Tibial nerve (tissue), 4 donors: ENCODE results near the gene DESI1.

Experiments used
- EP300 ChIP-seq, 2 donors: sonication (generic); formaldehyde crosslinking; IDR thresholded peaks; one replicate each; pipeline ENCODE4 v1.6.1; 2017; ENCODE audit warnings: antibody characterized with exemption in 2 of 2, mild to moderate bottlenecking in 1 of 2
- POLR2A ChIP-seq, 2 donors: fragments of 450-650 bp; IDR thresholded peaks; one replicate each; pipeline ENCODE4 v1.6.1; 2017; ENCODE audit warnings: antibody characterized with exemption in 2 of 2, mild to moderate bottlenecking in 2 of 2, moderate library complexity in 2 of 2
- TF ChIP-seq, protein P1 (sequence below), 5 experiments: fragments of 200-600 bp in 3 of 5; fragments of 450-650 bp in 2 of 5; sonication (generic) in 3 of 5; IDR thresholded peaks; one replicate each; pipeline ENCODE4 v1.5.1; 2016 to 2019; ENCODE audit warnings: antibody characterized with exemption in 5 of 5, mild to moderate bottlenecking in 3 of 5, moderate library complexity in 2 of 5

DNA sequence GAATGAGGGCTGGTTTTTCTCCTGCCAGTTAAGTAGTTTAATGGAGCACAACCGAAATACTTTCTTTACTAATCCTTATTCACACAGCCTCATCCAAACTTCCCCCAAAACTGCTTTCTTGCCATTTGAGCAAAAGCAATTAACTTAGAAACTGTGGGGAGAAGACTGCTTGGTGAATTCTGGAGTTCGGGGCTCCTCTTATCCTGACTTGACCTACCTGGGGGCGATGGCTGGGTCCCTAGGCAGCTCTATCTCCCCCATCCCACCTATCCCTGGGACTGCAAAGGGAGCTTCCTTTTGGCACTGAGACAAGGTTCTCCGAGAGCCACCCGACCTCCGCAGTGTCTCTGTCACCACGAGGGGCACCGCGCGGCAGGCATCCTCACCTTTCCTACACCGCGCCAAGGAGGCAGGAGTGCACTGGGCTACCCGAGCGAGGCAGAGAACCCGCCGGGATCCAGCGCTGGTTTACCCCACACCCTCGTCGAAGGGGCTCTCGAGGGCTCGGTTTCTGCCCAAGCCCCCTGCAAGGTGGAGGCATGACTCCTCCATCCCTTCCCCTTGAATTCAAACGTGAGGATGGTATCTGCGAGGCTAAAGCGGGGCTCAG, 759 bp downstream of the DESI1 start:
- TF ChIP-seq POLR2A (IDR thresholded peaks at IDR 0.05) (no peak), EP300 (IDR thresholded peaks at IDR 0.05) (no peak)
- TF ChIP-seq, protein P1, sequence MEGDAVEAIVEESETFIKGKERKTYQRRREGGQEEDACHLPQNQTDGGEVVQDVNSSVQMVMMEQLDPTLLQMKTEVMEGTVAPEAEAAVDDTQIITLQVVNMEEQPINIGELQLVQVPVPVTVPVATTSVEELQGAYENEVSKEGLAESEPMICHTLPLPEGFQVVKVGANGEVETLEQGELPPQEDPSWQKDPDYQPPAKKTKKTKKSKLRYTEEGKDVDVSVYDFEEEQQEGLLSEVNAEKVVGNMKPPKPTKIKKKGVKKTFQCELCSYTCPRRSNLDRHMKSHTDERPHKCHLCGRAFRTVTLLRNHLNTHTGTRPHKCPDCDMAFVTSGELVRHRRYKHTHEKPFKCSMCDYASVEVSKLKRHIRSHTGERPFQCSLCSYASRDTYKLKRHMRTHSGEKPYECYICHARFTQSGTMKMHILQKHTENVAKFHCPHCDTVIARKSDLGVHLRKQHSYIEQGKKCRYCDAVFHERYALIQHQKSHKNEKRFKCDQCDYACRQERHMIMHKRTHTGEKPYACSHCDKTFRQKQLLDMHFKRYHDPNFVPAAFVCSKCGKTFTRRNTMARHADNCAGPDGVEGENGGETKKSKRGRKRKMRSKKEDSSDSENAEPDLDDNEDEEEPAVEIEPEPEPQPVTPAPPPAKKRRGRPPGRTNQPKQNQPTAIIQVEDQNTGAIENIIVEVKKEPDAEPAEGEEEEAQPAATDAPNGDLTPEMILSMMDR (IDR thresholded peaks at IDR 0.05): no peak
